ENCODE data around the gene APOA1.

APOA1 gene

DNA sequence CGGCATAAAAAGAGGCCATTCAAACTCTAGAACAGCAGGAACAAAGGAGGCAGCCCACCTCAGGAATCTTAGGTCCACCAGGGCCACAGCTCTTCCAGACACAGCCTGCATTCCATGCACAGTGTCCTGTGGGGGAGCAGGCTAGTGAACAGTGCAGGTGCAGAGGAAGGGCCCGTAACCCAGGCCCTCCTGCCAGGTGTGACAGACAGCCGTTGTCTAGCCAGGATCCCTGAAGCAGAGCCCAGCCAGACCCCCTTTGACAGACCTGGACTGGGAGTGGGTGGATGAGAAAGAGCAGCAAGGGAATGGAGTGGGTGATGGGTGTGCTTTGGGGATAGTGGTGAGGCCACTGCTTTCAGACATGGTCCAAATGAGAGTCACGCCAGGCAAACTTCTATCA lies 48.4 kb downstream of the APOA1 start:
- no peak for DNase-seq (ENCODE audit: low read depth in 2 of 2)

DNA sequence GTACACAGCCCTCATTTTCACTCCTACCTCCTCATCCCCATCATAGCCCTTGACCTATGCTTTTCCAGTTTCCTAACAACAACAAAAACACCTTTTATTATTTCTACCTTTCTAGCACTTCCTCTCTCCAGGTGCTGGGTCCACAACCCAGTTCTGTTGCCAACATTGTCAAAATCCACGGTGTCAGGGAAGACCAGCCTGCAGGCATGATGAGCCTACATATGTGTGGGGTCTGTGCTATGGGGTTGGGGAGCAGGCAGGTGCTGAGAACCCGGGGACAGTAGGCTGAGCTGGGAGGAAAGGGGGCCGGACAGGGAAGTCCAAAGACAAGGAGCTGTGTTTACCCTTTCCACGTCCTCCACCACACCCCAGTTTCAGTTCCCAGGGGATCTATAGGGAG lies 48.9 kb downstream of the APOA1 start:
- no peak for DNase-seq (ENCODE audit: low read depth in 2 of 2)

DNA sequence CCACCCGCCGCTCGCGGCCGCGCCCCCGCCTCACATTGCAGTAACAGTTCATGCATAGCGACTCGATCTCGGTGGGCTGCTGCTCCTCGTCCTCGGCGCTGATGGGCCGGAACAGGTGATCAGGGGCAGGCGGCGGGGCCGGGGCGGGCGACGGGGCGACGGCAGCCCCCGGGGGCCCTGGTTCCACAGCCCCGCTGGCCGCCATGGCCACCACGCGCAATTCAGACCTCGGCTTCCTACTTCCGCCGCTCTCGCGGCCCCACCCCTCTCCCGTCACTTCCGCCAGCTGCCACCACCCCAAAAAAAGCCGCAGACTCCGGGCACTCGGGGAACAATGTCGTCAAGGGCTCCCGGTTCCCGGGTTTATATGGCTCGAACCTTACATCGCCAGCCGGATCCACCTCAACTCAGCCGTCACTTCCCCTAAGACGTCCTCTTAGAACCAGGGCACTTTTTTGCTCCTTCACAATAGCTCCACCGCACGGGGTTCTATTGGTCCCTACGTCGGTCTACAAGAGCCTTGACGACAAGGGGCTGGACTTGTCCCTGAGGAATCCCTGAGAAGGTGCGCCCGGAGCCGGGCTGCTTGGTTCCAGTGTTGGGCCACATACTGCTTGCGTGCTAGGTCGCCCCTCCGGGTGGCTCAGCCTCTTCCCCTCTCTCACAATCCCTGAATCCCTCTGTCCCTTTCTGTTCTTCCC lies 49.5 kb downstream of the APOA1 start, which contains the start of gene ZPR1:
Gene ZPR1 (minus strand): TSS at position 238 of the 701 bp plus-strand sequence. CDS start 33 bp downstream, at position 205.
- DNase-seq (ENCODE audit: low read depth in 2 of 2): peak in 1 of 2 experiments; percentile 12

DNA sequence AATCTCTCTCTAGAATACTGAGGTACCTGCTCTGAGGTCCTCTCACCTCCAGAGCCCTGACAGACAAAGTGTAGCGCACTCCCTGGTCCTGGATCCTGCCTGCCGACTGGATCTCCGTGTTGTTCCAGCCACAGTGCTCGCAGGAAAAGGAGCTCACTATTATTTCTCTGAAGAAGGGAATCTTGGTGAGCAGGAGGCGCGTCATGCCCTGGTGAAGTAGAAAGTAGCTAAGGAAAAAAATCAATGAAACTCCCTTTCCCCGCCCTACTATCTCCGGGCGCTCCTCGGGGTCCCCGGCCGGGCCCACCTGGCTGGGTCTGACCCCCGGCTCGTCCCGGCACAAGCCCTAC lies 50.0 kb downstream of the APOA1 start:
- DNase-seq (ENCODE audit: low read depth in 2 of 2): no peak

DNA sequence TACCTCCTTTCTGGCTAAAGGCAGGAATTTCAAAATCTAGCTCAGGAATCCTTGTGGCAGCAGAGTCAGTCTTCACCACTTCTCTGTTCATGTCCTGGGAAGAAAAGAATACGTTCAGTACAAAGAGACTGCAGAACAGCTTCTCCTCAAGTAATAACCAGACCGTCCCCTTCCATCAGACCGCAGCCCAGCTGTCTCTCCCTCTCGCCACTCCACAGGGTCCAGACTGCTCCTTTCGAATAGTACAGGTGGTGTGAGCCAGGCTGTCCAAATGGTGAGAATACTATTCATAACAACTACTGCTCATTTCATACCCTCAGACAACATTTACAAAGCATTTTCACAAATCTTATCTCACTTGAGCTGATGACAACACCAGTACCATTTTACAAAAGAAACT lies 50.5 kb downstream of the APOA1 start:
- DNase-seq (ENCODE audit: low read depth in 2 of 2): no peak

DNA sequence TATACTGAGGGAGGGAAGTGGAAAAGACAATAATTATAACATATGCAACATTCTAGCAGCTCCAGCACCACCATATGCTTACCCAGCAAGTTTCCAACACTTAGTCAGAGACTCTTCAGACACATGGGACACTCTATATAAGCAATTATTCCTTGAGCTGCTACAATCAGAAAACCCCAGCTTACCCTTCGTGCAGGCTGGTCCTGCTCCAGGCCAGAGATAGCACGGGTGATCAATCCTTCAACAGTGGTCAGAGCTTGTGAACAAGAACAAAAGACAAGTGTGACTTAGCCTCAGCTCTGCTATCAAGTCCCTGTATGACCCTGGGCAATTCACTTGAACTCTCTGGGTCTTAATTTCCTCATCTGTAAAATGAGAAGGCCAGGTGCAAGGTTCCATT lies 51.1 kb downstream of the APOA1 start:
- no peak for DNase-seq (ENCODE audit: low read depth in 2 of 2)

Measured in fibroblast of skin of left biceps (primary cell).